HEK293T (cell line): ENCODE results near the gene CHRNE.
"Not testable (repeated sequence)": the region's sequence is repeated elsewhere in the genome, so short reads cannot be mapped to it uniquely, and the experiment has no call there.

Source experiments
- CTCF ChIA-PET: fragments of 350-600 bp; formaldehyde crosslinking; extraction: SDS; loops from one replicate; lab custom pipeline; 2021; ENCODE audit warnings: antibody characterized with exemption, inconsistent platforms; lab: Yijun Ruan, JAX
- POLR2A ChIA-PET: fragments of 350-600 bp; formaldehyde crosslinking; extraction: SDS; loops from one replicate; lab custom pipeline; 2020; ENCODE audit warnings: antibody characterized with exemption, inconsistent platforms; lab: Yijun Ruan, JAX
- DNase-seq: peaks from one replicate; pipeline ENCODE4 v3.0.0; 2012; ENCODE audit warnings: mixed read lengths; ENCODE audit errors: extremely low spot score
- ARNT ChIP-seq: fragments of 450-650 bp; IDR thresholded peaks from 2 replicates; pipeline ENCODE4 v1.6.1; 2017; ENCODE audit warnings: mild to moderate bottlenecking
- BHLHE40 ChIP-seq: fragments of 450-650 bp; IDR thresholded peaks from 2 replicates; pipeline ENCODE4 v1.6.1; 2016; ENCODE audit warnings: mild to moderate bottlenecking, moderate library complexity, borderline replicate concordance
- CTBP1 ChIP-seq: fragments of 450-650 bp; IDR thresholded peaks from 2 replicates; pipeline ENCODE4 v1.6.1; 2016; ENCODE audit warnings: borderline replicate concordance
- ELF4 ChIP-seq: fragments of 450-650 bp; IDR thresholded peaks from 2 replicates; pipeline ENCODE4 v1.6.1; 2017; ENCODE audit warnings: antibody characterized with exemption
- FOXA1 ChIP-seq: fragments of 450-650 bp; IDR thresholded peaks from 2 replicates; pipeline ENCODE4 v1.6.1; 2016; ENCODE audit warnings: mild to moderate bottlenecking
- FOXK2 ChIP-seq: fragments of 450-650 bp; IDR thresholded peaks from 2 replicates; pipeline ENCODE4 v1.6.1; 2016; ENCODE audit warnings: mild to moderate bottlenecking
- FOXM1 ChIP-seq: fragments of 450-650 bp; IDR thresholded peaks from 2 replicates; pipeline ENCODE4 v1.6.1; 2017; ENCODE audit warnings: mild to moderate bottlenecking, borderline replicate concordance
- HDGF ChIP-seq: fragments of 450-650 bp; IDR thresholded peaks from 2 replicates; pipeline ENCODE4 v1.6.1; 2017; ENCODE audit warnings: antibody characterized with exemption, borderline replicate concordance
- L3MBTL2 ChIP-seq: fragments of 450-650 bp; conservative IDR thresholded peaks from 2 replicates; pipeline ENCODE4 v1.6.1; 2016; ENCODE audit warnings: mild to moderate bottlenecking
- LEF1 ChIP-seq: fragments of 450-650 bp; IDR thresholded peaks from 2 replicates; pipeline ENCODE4 v1.6.1; 2017; ENCODE audit warnings: mild to moderate bottlenecking, borderline replicate concordance
- NFRKB ChIP-seq: fragments of 450-650 bp; IDR thresholded peaks from 2 replicates; pipeline ENCODE4 v1.6.1; 2016; ENCODE audit warnings: mild to moderate bottlenecking, moderate library complexity
- SP1 ChIP-seq: fragments of 450-650 bp; IDR thresholded peaks from 2 replicates; pipeline ENCODE4 v1.6.1; 2017
- SUZ12 ChIP-seq: fragments of 450-650 bp; IDR thresholded peaks from 2 replicates; pipeline ENCODE4 v1.6.1; 2016; ENCODE audit warnings: mild to moderate bottlenecking
- TARDBP ChIP-seq: fragments of 450-650 bp; IDR thresholded peaks from 2 replicates; pipeline ENCODE4 v1.6.1; 2016
- ZNF384 ChIP-seq: fragments of 450-650 bp; IDR thresholded peaks from 2 replicates; pipeline ENCODE4 v1.6.1; 2016
- TF ChIP-seq, protein P1 (sequence below): fragments of 450-650 bp; IDR thresholded peaks from 2 replicates; pipeline ENCODE4 v1.6.1; 2016

Gene CHRNE

DNA sequence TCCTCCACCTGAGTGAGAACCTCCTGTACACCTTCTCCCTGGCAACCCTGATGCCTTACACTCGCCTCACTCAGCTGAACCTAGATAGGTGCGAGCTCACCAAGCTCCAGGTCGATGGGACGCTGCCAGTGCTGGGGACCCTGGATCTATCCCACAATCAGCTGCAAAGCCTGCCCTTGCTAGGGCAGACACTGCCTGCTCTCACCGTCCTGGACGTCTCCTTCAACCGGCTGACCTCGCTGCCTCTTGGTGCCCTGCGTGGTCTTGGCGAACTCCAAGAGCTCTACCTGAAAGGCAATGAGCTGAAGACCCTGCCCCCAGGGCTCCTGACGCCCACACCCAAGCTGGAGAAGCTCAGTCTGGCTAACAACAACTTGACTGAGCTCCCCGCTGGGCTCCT lies 29.9 kb upstream of the CHRNE start:
- ChIA-PET POLR2A (no interaction called here), CTCF (no interaction called here)
- DNase-seq, result no peak
- TF ChIP-seq FOXA1, result no peak
- no peak for TF ChIP-seq HDGF
- TF ChIP-seq ZNF384, result no peak
- TF ChIP-seq L3MBTL2, result no peak
- TF ChIP-seq FOXM1, result no peak
- TF ChIP-seq, protein P1, sequence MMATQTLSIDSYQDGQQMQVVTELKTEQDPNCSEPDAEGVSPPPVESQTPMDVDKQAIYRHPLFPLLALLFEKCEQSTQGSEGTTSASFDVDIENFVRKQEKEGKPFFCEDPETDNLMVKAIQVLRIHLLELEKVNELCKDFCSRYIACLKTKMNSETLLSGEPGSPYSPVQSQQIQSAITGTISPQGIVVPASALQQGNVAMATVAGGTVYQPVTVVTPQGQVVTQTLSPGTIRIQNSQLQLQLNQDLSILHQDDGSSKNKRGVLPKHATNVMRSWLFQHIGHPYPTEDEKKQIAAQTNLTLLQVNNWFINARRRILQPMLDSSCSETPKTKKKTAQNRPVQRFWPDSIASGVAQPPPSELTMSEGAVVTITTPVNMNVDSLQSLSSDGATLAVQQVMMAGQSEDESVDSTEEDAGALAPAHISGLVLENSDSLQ, result no peak
- TF ChIP-seq SP1, result no peak
- no peak for TF ChIP-seq BHLHE40
- TF ChIP-seq NFRKB, result no peak
- TF ChIP-seq ARNT, result no peak

DNA sequence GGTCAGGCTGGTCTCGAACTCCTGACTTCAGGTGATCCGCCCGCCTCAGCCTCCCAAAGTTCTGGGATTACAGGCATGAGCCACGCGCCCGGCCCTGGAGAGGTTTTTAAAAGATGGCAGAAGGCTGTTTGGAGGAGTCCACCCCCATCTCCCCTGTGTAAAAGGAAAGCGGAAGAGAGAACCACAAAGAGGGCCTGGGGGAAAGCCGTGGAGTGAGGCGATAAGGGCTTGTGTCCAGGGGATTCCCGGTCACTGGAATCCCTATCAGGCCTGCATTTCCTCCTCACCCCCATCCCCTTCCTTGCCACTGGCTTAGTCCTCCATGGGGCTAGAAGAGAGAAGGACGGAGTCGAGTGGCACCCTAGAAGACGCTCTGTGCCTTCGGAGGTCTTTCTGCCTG lies 29.1 kb upstream of the CHRNE start, which contains the start of gene GP1BA:
Gene GP1BA, plus strand, starts transcription at position 315 of the 400 bp plus-strand sequence. CDS start 328 bp downstream, outside the sequence.
- DNase-seq, result no peak
- TF ChIP-seq HDGF (no peak), FOXM1 (no peak), BHLHE40 (no peak), FOXA1 (no peak), ZNF384 (no peak), SP1 (no peak), L3MBTL2 (no peak), CTBP1 (no peak), ELF4 (no peak), ARNT (no peak), LEF1 (no peak), FOXK2 (no peak), NFRKB (no peak), TARDBP (no peak)
- TF ChIP-seq, protein P1, result no peak
- CTCF ChIA-PET, result no interaction called here
- POLR2A ChIA-PET, result no interaction called here

- POLR2A ChIA-PET, result interaction anchor here (1.7 kb wide), 1 partner anchor 11 kb away, joined by 8 read pairs; the partner anchor contains the start of genes RNF167 and SLC25A11
- CTCF ChIA-PET, result no interaction called here
- TF ChIP-seq, protein P1, result no peak
- no peak for TF ChIP-seq CTBP1
- no peak for TF ChIP-seq BHLHE40
- no peak for TF ChIP-seq FOXM1
- no peak for TF ChIP-seq ZNF384
- no peak for TF ChIP-seq ARNT
- TF ChIP-seq FOXK2, result no peak
- no peak for TF ChIP-seq ELF4
- no peak for TF ChIP-seq TARDBP
- no peak for TF ChIP-seq LEF1
- TF ChIP-seq SUZ12, result no peak
- TF ChIP-seq FOXA1, result no peak
- TF ChIP-seq SP1, result no peak
- TF ChIP-seq HDGF, result no peak
- no peak for TF ChIP-seq L3MBTL2
- no peak for DNase-seq
These were observed 26.0 kb upstream of the CHRNE start for GRCh38 chr17:4928881-4929280.

DNA sequence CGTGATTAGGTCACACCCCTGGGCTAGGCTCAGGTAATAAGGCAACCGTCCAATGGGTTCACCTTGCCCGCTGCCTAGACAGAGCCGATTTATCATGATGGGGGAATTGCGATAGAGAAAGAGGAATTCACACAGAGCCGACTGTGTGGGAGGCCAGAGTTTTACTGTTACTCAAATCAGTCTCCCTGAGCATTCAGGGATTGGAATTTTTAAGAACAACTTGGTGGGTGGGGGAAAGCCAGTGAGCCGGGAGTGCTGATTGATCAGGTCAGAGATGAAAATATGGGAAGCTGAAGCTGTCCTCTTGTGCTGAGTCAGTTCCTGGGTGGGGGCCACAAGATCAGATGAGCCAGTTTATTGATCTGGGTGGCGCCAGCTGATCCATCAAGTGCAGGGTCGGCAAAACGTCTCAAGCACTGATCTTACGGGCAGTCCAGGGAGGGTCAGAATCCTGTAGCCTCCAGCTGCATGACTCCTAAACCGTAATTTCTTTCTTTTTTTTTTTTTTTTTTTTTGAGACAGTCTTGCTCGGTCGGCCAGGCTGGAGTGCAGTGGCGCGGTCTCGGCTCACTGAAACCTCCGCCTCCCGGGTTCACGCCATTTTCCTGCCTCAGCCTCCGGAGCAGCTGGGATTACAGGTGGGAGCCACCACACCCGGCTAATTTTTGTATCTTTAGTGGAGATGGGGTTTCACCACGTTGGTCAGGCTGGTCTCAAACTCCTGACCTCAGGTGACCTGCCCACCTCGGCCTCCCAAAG lies 23.9 kb upstream of the CHRNE start:
- POLR2A ChIA-PET, result interaction anchor here (1.0 to 1.6 kb wide), 2 partner anchors 13 kb away, joined by 4 to 6 read pairs; partner anchors contain the start of genes RNF167 and SLC25A11
- CTCF ChIA-PET, DNase-seq: not testable (repeated sequence)

- TF ChIP-seq BHLHE40 (no peak), TARDBP (no peak), FOXA1 (no peak), LEF1 (no peak), NFRKB (no peak), ARNT (no peak), FOXK2 (no peak), SP1 (no peak), L3MBTL2 (no peak), ZNF384 (no peak), ELF4 (no peak), FOXM1 (no peak), HDGF (no peak), CTBP1 (no peak)
- TF ChIP-seq, protein P1, result no peak
- ChIA-PET CTCF (no interaction called here), POLR2A (interaction anchor here (3.7 kb wide), 1 partner anchor 18 kb away, joined by 30 read pairs; the partner anchor contains the start of genes RNF167 and SLC25A11)
- no peak for DNase-seq
These were observed 18.4 kb upstream of the CHRNE start for GRCh38 chr17:4921320-4921719.
